Common myeloid progenitor, CD34-positive (primary cell): ENCODE data around the gene HMGXB4.
A peak's percentile ranks its signal among the peaks of the same experiment; 100 is the strongest.

Source experiments
- CTCF ChIA-PET: fragments of 350-600 bp; sonication (Branson Sonifier 250); formaldehyde crosslinking; loops from one replicate; lab custom pipeline; 2021; ENCODE audit warnings: antibody characterized with exemption; lab: Charles Lee
- POLR2A ChIA-PET: fragments of 350-600 bp; sonication (Branson Sonifier 250); formaldehyde crosslinking; loops from one replicate; lab custom pipeline; 2021; ENCODE audit warnings: antibody characterized with exemption; lab: Charles Lee
- DNase-seq, 3 donors: peaks; one replicate each; pipeline versions ENCODE4 v3.0.0 to v3.0.0-alpha.2; 2013
- H3K27ac ChIP-seq, 2 experiments: 1 replicate in 1 of 2; 2 replicates in 1 of 2; pipeline ENCODE4 v1.7.0; 2013; ENCODE audit warnings: inconsistent platforms in 2 of 2, low read length in 2 of 2, mild to moderate bottlenecking in 2 of 2, low read depth in 1 of 2, moderate library complexity in 1 of 2; ENCODE audit not compliant: severe bottlenecking in 2 of 2, insufficient read depth in 1 of 2, poor library complexity in 1 of 2
- H3K27me3 ChIP-seq, 5 experiments: replicated peaks in 2 of 5; 1 replicate in 3 of 5; 2 replicates in 2 of 5; pipeline versions ENCODE4 v1.6.1 to v1.7.0; 2013; ENCODE audit warnings: low read length in 4 of 5, mild to moderate bottlenecking in 2 of 5, moderate library complexity in 2 of 5, inconsistent platforms in 1 of 5; ENCODE audit not compliant: insufficient read depth in 5 of 5, control insufficient read depth in 4 of 5
- H3K36me3 ChIP-seq, 4 experiments: 1 replicate in 2 of 4; 2 replicates in 2 of 4; pipeline versions ENCODE4 v1.6.1 to v1.7.0; 2013; ENCODE audit warnings: low read length in 3 of 4, control low read depth in 1 of 4, mild to moderate bottlenecking in 1 of 4; ENCODE audit not compliant: control insufficient read depth in 4 of 4, insufficient read depth in 4 of 4
- H3K4me1 ChIP-seq, 4 experiments: 1 replicate in 3 of 4; 2 replicates in 1 of 4; pipeline versions ENCODE4 v1.6.1 to v1.7.1; 2013; ENCODE audit warnings: low read length in 3 of 4, mild to moderate bottlenecking in 3 of 4, control low read depth in 1 of 4, inconsistent platforms in 1 of 4, moderate library complexity in 1 of 4; ENCODE audit not compliant: control insufficient read depth in 4 of 4, insufficient read depth in 4 of 4; ENCODE audit errors: control extremely low read depth in 1 of 4
- H3K4me3 ChIP-seq, 7 experiments: 1 replicate in 4 of 7; 2 replicates in 3 of 7; pipeline versions ENCODE4 v1.5.1 to v1.7.0; 2013; ENCODE audit warnings: mild to moderate bottlenecking in 7 of 7, low read length in 6 of 7, moderate library complexity in 6 of 7, inconsistent platforms in 2 of 7, low read depth in 2 of 7, control low read depth in 1 of 7; ENCODE audit not compliant: insufficient read depth in 4 of 7, control insufficient read depth in 1 of 7; ENCODE audit errors: extremely low read depth in 1 of 7
- H3K9me3 ChIP-seq, 5 experiments: 1 replicate in 4 of 5; 2 replicates in 1 of 5; pipeline versions ENCODE4 v1.6.1 to v1.7.1; 2013; ENCODE audit warnings: low read length in 4 of 5, mild to moderate bottlenecking in 2 of 5, inconsistent platforms in 1 of 5, low read depth in 1 of 5, moderate library complexity in 1 of 5; ENCODE audit not compliant: control insufficient read depth in 4 of 5, insufficient read depth in 2 of 5; ENCODE audit errors: control extremely low read depth in 1 of 5
- WGBS: methylation state at CpG from one replicate; pipeline ENCODE4 v1.1.5; 2013; ENCODE audit not compliant: insufficient coverage; 5-methylcytosine and 5-hydroxymethylcytosine counted together

The HMGXB4 gene

DNA sequence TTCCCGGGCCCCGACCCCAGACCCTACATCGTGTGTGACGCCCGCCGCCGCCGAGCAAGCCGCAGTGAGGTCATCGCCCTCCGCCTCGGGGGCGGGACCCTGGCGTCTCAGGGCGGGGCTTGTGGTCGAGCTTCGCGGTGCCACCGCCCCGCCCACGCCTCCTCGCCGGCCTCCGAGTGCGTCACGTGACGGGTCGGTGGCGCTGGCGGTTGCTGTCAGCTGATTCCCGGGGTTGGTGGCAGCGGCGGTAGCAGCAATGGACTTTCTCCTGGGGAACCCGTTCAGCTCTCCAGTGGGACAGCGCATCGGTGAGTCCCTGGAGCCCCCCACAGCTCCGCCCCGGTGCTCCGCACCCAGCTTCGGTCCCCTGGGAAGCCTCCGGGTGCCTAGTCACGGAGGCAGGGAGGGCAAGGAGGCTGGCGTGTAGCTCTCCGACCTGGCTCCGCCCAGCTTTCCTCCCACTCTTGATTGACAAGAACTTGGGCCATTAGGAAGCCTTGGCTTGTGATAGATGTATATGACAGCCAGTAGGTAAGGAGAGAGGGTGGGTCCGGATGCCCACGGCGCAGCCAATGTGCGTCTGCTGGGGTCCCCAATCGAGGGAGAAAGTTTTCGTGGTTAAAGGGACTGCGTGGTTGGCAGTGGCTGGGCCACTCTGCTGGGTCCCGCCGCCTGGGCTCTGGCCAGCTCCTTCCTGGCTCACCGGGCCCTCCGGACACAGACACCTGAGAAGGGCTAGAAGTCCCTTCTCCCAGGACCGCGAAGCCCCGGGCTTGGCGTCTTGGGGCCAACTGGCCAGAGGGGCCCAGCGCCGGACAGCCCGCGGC lies 42.6 kb downstream of the HMGXB4 start, which contains the start of gene TOM1:
TSS of gene TOM1 (plus strand) at position 222 of the 827 bp plus-strand sequence. CDS start at position 257, 35 bp downstream.
- under 1% methylated on average over 54 of the region's 64 CpGs for WGBS
- peaks cover 0 to 38% (median 23%) of the 10 kb centered on the region in 4 experiments for H3K4me1 ChIP-seq
- H3K9me3 ChIP-seq: no peaks in the 10 kb centered on the region
- H3K27me3 ChIP-seq: no peaks in the 10 kb centered on the region
- peak within 1 kb of the TSS; percentile 72 to 93 for H3K27ac ChIP-seq
- ChIA-PET CTCF (interaction anchor here (1.0 to 1.1 kb wide), 3 partner anchors 28 to 34 kb away, joined by 3 to 4 read pairs (median 3); no protein-coding TSS in a partner anchor), POLR2A (interaction anchor here (0.7 to 0.8 kb wide), 2 partner anchors 38 to 42 kb away, joined by 3 read pairs; no protein-coding TSS in a partner anchor)
- peaks cover 2 to 19% (median 5%) of the 10 kb centered on the region in 4 experiments for H3K36me3 ChIP-seq
- H3K4me3 ChIP-seq: peak within 1 kb of the TSS; percentile 76 to 93 (median 84)
- DNase-seq: peak; percentile 98 to 99 (median 99)

DNA sequence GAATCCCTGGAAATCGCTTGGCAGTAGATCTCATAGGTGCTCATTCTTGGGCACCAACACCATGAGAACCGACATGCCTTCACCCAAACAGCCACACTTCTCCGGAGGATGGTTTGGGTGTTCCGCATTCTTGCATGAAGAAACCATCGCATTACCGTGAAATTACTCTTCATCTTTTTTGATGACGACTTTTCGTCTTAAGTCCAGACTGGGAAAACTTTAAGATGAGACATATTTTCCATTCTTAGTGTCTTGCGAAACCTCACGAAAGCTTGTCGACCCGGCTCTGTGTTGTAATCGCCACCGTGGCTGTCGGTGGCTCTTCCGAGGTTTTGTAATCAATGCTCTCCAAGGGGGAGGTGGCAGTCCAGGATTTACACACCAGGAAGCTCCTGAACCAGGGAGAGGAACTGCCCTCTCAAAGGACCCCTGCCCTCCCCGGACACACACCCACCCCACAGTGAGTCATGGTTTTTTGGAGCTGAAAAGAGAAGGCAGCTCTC lies 44.1 kb downstream of the HMGXB4 start:
- H3K27ac ChIP-seq: peak overlapping the region in 1 of 2 experiments; percentile 61
- H3K4me1 ChIP-seq: peaks cover 1 to 42% (median 23%) of the 10 kb centered on the region in 4 experiments
- peak; percentile 29 to 69 (median 56) for DNase-seq
- 71% methylated on average over 16 of the region's 17 CpGs for WGBS
- ChIA-PET POLR2A (no interaction called here), CTCF (no interaction called here)
- H3K36me3 ChIP-seq: peaks cover 0 to 9% (median 0%) of the 10 kb centered on the region in 4 experiments
- no peaks in the 10 kb centered on the region for H3K27me3 ChIP-seq
- H3K4me3 ChIP-seq: peak overlapping the region in 2 of 7 experiments; percentile 12 to 90
- H3K9me3 ChIP-seq: no peaks in the 10 kb centered on the region

DNA sequence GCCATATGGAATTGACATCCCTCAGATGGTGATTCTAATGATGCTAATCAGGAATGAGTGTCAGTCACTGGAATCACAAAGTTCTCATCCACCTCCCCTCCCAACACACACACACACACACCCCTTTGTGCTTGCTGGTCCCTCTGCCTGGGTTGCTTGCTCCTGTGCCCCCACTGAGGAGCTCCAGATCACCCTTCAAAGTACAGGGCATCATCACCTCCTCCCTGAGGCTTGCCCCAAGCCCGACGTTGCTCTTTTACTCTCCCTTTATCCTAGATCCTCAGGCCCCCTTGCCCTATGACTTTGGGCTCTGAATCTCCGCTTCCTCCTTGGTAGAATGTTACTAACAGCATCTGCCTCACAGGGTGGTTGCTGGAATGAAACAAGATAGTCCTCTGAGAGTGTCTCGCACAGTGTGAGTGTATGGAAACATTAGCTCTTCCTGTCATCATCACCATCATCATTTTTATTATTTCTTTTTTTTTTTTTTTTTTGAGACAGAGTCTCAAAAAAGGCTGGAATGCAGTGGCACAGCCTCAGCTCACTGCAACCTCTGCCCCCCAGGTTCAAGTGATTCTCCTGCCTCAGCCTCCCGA lies 45.8 kb downstream of the HMGXB4 start:
- H3K27me3 ChIP-seq: no peaks in the 10 kb centered on the region
- H3K4me1 ChIP-seq: peaks cover 1 to 53% (median 26%) of the 10 kb centered on the region in 4 experiments
- peaks cover 0 to 3% (median 0%) of the 10 kb centered on the region in 4 experiments for H3K36me3 ChIP-seq
- no peak overlapping the region for H3K27ac ChIP-seq
- no peaks in the 10 kb centered on the region for H3K9me3 ChIP-seq
- ChIA-PET POLR2A (interaction anchor here (0.6 kb wide), 1 partner anchor 57 kb away, joined by 4 read pairs; no protein-coding TSS in a partner anchor), CTCF (interaction anchor here (1.2 kb wide), 1 partner anchor 27 kb away, joined by 3 read pairs; no protein-coding TSS in a partner anchor)
- WGBS: 100% methylated on average over 3 of the region's 5 CpGs
- H3K4me3 ChIP-seq: no peak overlapping the region
- no peak for DNase-seq

DNA sequence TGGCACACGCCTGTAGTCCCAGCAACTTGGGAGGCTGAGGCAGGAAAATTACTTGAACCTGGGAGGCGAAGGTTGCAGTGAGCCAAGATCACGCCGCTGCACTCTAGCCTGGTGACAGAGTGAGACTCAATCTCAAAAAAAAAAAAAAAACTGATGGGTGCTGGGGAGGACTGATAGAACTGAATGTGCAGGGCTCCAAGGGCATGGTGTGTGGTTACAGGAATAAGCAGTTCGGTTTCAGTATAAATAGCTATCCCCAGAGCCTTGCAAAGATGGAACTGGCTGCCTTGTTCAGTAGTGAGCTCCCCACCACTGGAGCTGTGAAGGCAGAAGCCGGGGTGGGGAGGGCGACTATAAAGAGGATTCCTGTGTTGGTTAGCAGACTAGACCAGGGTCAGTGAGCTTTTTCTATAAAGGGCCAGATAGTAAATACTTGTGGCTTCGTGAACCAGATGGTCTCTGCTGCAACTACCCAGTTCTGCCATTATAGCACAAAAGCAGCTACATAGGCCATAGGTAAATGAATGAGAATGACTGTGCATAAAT lies 48.3 kb downstream of the HMGXB4 start:
- ChIA-PET CTCF (interaction anchor here (0.8 kb wide), 1 partner anchor 28 kb away, joined by 3 read pairs; no protein-coding TSS in a partner anchor), POLR2A (interaction anchor here (0.7 kb wide), 1 partner anchor 148 kb away, joined by 3 read pairs; no protein-coding TSS in a partner anchor)
- WGBS: 85% methylated on average over 8 of the region's 8 CpGs
- no peak overlapping the region for H3K27ac ChIP-seq
- H3K36me3 ChIP-seq: peaks cover 0 to 2% (median 0%) of the 10 kb centered on the region in 4 experiments
- no peaks in the 10 kb centered on the region for H3K27me3 ChIP-seq
- no peak for DNase-seq
- H3K4me1 ChIP-seq: peaks cover 1 to 50% (median 23%) of the 10 kb centered on the region in 4 experiments
- no peak overlapping the region for H3K4me3 ChIP-seq
- H3K9me3 ChIP-seq: no peaks in the 10 kb centered on the region

DNA sequence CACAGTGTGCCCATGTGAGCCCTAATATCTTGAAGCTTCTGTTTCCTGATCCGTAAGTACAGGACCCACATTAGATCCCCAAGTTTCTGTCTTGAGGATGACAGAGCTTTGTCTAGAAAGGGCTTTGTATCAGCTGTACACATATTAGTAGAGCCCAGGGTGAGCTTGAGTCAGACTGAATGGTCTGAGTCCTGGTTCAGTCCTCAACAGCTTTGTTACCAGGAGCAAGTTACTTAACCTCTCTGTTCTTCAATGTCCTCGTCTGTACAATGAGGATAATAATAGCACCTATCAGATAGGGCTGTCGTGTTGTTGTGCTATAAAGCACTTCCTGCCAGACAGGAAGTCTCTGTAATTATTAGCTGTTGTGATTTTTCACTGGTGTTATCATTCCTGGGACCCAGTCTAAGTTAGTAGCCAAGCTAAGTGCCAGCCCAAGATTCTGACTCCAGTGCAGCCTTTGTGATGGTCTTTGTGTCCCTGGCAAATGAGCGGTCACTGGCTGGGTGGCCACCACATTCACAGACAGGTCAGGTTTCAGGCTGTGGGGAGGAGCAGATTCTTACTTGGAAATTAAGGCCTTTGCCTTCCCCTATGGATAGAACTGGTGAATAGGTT lies 49.2 kb downstream of the HMGXB4 start:
- H3K4me1 ChIP-seq: peaks cover 1 to 42% (median 17%) of the 10 kb centered on the region in 4 experiments
- 67% methylated on average over 3 of the region's 4 CpGs for WGBS

DNA sequence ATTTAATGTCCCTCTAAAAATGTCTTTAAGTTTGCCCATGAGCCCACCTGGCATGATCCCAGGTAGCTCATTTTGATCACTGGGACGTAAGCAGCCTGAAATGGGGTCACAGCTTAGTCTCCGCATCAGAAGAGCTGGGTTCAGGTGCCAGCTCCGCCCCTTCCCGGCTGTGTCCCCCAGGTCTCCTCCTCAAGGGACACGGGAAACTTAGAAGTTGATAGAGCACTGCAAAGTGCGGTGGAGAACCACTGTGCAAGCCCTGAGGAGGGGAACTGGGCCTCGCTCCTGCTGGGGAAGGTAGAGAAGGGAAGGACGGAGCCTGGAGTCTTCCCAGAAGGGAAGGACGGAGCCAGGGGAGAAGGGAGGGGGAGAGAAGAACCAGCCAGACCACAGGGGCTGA lies 50.1 kb downstream of the HMGXB4 start:
- Histone ChIP-seq H3K36me3 (peaks cover 0 to 2% (median 0%) of the 10 kb centered on the region in 4 experiments), H3K4me1 (peaks cover 1 to 37% (median 14%) of the 10 kb centered on the region in 4 experiments), H3K4me3 (no peak overlapping the region), H3K27ac (no peak overlapping the region), H3K27me3 (no peaks in the 10 kb centered on the region), H3K9me3 (no peaks in the 10 kb centered on the region)
- 98% methylated on average over 9 of the region's 9 CpGs for WGBS
- ChIA-PET POLR2A (no interaction called here), CTCF (no interaction called here)
- no peak for DNase-seq

More for the DNA sequence above, 49.2 kb downstream of the HMGXB4 start:
- Histone ChIP-seq H3K9me3 (no peaks in the 10 kb centered on the region), H3K27ac (no peak overlapping the region), H3K27me3 (no peaks in the 10 kb centered on the region), H3K4me3 (no peak overlapping the region), H3K36me3 (peaks cover 0 to 2% (median 0%) of the 10 kb centered on the region in 4 experiments)
- ChIA-PET POLR2A (no interaction called here), CTCF (no interaction called here)
- DNase-seq: no peak
